Glomerular endothelial cell (primary cell): ENCODE results near the gene COL25A1. TPM values are rescaled to one million over a fixed set of nuclear protein-coding genes. Genes with fewer than 3 reads are reported as not detected.
"Not testable (repeated sequence)": the region's sequence is repeated elsewhere in the genome, so short reads cannot be mapped to it uniquely, and the experiment has no call there.

Experiments
- DNase-seq: peaks from one replicate; pipeline ENCODE4 v3.0.0-alpha.2; 2011; ENCODE audit warnings: low read depth, low spot score; ENCODE audit errors: extremely low read depth
- total RNA-seq: library from RNA; depleted of rRNA; stranded (reverse); fragments of >200 nt; gene quantifications from 2 replicates; pipeline ENCODE4 v1.2.3, GENCODE V29; 2015

Gene COL25A1
- total RNA-seq, 1 donor from 2014 or later: 2.2 TPM

GRCh38 chr4:108885211-108885610 is 417.2 kb downstream of the COL25A1 start:
- no peak for DNase-seq

- DNase-seq: no peak
Observed at GRCh38 chr4:108884596-108884995, 417.9 kb downstream of the COL25A1 start.

GRCh38 chr4:108881986-108882385 is 420.5 kb downstream of the COL25A1 start:
- DNase-seq: no peak

DNA sequence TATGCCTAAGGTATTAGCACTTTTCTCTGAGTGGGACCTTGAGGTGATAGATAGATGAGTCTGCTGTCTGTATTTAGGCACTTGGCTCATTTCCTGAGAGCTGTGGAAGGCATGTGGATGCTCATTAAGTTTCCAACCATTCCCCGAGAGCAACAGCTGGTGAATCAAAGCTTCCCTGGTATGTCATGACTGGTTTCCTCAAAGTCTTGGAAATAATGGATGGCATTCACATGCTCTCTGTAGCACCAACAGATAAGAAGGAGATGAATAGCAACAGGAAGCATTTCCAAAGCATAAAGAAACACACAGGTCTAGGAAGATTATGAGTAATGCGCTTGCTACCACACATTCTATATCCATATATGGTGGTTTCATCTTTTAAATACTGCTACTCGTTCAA is 421.3 kb downstream of the COL25A1 start:
- peak; percentile 98 for DNase-seq

- DNase-seq: peak; percentile 79
Observed at GRCh38 chr4:108878806-108879205, 423.7 kb downstream of the COL25A1 start.

GRCh38 chr4:108877821-108878220 is 424.6 kb downstream of the COL25A1 start:
- no peak for DNase-seq

DNA sequence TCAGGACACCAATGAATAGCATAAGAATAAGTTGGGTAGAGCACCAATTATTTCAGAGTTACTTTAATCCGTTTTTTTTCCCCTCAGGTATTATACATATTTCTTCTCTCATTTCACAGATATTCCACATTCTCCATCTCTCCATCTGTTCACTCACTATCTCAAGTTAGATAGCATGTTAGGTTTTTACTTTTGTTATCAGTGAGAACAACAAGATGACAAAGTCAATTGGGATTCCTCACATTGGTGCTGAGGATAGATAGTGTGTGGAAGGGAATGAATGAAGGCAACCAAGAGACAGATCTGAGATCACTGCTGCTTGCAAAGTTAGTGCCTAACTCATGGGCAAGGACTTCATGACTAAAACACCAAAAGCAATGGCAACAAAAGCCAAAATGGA is 427.7 kb downstream of the COL25A1 start:
- DNase-seq: no peak

DNA sequence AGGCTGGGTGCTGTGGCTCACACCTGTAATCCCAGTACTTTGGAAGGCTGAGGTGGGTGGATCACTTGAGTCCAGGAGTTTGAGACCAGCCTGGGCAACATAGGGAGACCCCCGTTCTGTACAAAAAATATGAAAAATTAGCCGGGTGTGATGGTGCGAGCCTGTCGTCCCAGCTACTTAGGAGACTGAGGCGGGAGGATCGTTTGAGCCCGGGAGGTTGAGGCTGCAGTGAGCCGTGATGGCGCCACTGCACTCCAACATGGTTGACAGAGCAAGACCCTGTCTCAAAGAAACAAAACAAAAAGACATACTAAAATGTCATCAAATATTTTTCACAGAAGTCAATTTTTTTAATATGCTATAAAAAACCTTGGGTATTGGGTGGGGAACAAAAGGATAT is 432.5 kb downstream of the COL25A1 start:
- not testable (repeated sequence) for DNase-seq

DNA sequence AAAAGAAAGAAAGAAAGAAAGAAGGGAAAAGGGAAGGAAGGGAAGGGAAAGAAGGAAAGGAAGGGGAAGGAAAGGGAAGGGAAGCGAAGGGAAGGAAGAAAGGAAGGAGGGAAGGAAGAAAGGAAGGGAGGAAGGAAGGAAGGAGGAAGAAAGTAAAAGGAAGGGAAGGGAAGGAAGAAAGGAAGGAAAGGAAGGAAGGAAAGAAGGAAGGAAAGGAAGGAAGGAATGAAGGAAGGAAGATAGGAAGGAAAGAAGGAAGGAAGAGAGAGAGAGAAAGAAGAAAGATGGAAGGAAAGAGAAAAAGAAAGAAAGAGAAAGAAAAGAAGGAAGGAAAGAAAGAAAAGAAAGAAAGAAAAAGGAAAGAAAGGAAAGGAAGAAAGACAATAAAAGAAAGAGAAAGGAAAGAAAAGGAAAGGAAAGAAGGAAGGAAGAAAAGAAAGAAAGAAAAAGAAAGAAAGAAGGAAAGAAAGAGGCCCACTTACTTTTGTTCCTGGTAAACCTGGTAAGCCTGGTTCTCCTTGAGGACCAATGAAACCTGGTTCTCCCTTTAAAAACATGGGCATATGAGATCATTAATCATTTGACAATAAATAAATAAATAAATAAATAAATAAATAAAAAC is 433.7 kb downstream of the COL25A1 start:
- DNase-seq: no peak

- DNase-seq: no peak
Observed at GRCh38 chr4:108867476-108867875, 435.0 kb downstream of the COL25A1 start.

DNA sequence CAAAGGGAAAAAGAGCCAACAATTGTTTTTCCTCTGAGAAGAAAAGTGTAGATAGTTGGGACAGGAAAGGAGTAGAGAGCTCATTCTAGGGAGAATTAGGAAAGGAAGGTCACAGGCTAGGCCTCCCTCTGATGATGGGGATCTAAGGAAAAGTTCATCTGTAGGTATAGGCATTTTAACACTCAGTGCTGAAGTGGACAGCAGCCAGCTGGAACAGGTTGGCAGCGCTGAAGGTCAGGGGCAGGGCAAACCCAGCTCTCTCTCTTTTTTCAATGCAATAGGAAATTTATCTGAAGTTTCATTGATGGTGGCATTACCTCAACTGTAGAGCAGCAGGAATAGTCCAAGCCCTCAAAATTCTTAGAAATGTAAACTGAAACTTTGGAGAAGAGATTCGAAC is 441.1 kb downstream of the COL25A1 start:
- no peak for DNase-seq

GRCh38 chr4:108854786-108855185 is 447.7 kb downstream of the COL25A1 start:
- DNase-seq: no peak

- no peak for DNase-seq
Observed at GRCh38 chr4:108852691-108853090, 449.8 kb downstream of the COL25A1 start.

GRCh38 chr4:108851366-108851765 is 451.1 kb downstream of the COL25A1 start:
- no peak for DNase-seq

- DNase-seq: no peak
Observed at GRCh38 chr4:108850219-108850649, 452.2 kb downstream of the COL25A1 start.

DNA sequence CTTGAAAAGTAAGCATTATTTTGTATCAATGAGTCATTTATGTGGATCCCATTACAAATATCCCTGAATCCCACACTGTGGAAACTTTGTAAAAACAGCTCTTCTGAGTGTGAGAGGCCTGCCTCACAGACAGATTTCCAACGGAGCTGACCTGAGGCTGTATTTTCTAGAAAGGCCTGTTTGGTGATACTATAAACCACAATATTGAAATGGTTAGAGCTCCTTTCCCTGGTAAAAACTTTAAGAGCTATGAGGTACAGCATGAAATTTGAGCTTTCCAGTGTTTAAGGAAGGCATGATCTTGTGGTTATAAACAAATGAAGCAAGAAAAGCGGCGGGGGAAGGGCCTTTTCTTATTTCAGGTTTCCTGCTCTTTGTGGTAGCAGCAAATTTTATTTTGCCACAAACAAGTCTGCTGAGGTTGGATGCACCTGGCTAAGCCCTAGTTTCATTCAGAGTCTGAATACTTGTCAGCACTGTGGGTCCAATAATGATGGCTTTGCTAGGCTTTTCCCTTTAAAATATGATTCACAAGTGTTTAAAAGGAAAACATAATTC is 452.8 kb downstream of the COL25A1 start:
- DNase-seq: no peak

DNA sequence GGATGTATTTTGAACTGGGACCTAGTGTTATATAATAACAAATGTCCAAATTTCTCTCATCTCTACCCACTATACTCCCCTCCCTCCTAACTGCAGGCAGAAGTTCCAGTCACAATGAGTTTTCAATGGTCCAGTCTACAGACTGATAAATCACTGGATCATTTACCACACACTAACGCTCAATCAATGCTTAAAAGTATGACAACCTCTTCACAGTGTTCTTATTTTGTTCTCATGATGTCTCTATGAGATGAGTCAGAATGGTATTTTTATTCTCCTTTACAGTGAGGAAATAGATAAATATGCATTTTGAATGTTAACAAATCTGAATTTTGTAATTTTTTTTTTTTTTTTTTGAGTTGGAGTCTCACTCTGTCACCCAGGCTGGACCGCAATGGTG is 455.9 kb downstream of the COL25A1 start:
- DNase-seq: no peak

DNA sequence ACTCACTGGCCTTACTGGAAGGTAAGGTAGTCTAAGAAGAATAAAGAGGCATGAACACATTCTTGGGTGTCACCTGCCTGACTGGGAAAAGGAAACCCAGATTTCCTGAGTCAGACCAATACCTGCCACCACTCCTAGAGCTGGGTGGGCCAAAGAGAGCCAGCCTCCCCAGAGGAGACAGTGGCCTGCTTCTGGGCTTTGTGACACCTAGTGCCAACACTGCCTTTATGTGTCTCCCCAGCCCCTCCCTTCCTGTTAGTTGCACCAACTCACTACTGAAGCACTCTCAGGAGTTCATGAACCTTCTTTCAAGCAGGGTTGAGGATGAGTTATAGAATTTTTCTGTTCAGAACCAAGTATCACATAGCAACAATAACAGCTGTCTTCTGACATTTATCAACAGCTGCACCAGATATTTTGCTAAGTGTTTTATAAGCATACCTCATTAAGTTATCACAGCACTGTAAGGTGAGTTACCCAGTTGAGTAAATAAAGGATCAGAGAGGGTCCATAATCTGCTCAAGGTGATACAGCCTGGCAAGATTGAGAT is 462.0 kb downstream of the COL25A1 start:
- no peak for DNase-seq

DNA sequence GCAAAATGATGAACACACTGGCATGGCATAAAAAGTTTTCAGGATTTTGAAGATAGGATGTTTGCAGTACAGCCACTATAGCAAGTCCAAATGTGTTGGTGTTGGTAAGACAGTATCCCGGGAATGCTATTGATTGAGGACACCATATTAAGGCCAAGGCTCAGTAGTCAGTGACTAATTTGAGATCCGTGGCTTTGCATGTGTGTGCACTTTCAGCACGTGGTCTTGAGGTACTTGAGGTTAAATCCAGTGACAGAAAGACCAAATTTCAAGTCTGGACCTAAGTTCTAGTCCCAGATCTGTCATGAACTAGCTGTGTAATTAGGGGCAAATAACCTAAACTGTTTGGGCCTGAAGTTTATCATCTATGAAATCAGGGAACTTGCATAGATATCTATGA is 463.1 kb downstream of the COL25A1 start:
- no peak for DNase-seq

DNA sequence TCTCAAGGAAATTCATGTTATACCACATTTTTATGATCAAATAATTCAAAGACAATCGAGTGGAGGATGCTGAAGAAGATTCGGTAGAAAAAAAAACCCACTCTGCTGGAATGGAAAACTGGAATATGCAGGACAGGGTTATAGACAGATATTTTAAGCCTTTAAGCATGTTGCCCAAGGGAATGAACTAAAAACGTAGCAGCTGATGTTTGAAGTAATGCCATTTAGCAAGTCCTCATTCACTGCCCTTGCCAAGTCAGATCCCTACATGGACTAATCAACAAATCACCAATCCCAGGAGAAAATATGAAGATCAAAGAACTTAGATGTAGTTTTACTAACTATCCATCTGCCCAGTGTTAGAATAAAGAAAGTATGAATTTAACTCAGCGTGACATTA is 464.0 kb downstream of the COL25A1 start:
- DNase-seq: no peak

GRCh38 chr4:108834835-108835384 is 467.5 kb downstream of the COL25A1 start:
- DNase-seq: peak; percentile 34

- no peak for DNase-seq
Observed at GRCh38 chr4:108834166-108834834, 468.2 kb downstream of the COL25A1 start.
